Amniotic epithelial cell (primary cell): Measurements from ENCODE around the gene KIF16B.
"Not testable (repeated sequence)": the region's sequence is repeated elsewhere in the genome, so short reads cannot be mapped to it uniquely, and the experiment has no call there.

ENCODE experiments used
- DNase-seq: peaks from one replicate; pipeline ENCODE4 v3.0.0-alpha.2; 2010; ENCODE audit warnings: low read depth

The KIF16B gene

DNA sequence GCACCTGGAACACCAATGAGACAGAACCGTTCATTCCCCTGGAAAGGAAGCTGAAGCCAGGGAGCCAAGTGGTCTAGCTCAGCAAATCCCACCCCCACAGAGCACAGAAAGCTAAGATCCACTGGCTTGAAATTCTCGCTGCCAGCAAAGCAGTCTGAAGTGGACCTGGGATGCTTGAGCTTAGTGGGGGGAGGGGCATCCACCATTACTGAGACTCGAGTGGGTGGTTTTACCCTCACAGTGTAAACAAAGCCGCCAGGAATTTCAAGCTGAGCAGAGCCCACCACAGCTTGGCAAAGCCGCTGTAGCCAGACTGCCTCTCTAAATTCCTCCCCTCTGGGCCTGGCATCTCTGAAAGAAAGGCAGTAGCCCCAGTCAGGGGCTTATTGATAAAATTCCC lies 53.1 kb downstream of the KIF16B start:
- DNase-seq = peak; percentile 22

DNA sequence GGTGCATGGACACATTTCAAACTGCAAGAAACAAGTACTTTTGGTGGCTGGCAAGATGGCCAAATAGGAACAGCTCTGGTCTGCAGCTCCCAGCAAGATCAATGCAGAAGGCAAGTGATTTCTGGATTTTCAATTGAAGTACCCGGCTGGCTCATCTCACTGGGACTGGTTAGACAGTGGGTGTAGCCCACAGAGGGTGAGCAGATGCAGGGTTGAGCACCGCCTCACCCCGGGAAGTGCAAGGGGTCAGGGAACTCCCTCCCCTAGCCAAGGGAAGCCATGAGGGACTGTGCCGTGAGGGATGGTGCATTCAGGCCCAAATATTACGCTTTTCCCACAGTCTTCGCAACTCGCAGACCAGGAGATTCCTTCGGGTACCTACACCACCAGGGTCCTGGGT lies 53.6 kb downstream of the KIF16B start:
- DNase-seq = not testable (repeated sequence)

DNA sequence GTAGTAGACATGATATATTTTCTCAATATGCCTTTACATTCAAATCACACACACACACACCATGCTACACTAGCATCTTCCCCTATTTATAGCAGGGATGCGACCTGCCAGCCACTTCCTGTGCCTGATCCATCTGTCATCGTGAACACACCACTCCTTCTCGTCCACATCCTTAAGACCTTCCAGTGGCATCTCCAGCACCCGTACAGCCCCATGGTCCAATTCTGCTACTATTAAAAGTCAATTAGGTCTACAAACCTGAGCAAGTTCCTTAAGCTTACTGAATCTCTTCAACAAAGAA lies 54.5 kb downstream of the KIF16B start:
- DNase-seq = no peak

GRCh38 chr20:16517946-16518783 lies 55.1 kb downstream of the KIF16B start:
- peak; percentile 41 for DNase-seq

- no peak for DNase-seq
Measured at GRCh38 chr20:16516794-16517193, 56.5 kb downstream of the KIF16B start.

GRCh38 chr20:16515046-16515445 lies 58.2 kb downstream of the KIF16B start:
- DNase-seq = no peak

DNA sequence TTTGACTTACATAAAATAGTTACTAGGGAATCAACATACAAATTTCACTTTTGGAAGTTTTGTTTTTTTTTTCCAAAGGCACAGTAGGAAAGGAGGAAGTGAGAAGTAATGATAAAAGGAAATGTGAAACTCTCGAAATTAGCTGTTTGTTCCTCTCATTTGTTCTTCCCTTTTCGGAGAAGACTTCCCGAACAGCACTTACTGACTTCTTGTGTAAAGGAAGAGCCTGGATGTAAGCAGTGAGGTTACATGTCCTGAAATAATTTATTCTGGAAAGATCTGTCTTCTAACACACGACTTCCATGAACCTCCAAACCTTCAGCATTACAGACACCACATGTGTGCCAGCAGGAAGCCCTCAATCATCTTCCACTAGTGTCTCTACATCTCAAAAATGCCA lies 59.1 kb downstream of the KIF16B start:
- no peak for DNase-seq

GRCh38 chr20:16505894-16506293 lies 67.4 kb downstream of the KIF16B start:
- no peak for DNase-seq

DNA sequence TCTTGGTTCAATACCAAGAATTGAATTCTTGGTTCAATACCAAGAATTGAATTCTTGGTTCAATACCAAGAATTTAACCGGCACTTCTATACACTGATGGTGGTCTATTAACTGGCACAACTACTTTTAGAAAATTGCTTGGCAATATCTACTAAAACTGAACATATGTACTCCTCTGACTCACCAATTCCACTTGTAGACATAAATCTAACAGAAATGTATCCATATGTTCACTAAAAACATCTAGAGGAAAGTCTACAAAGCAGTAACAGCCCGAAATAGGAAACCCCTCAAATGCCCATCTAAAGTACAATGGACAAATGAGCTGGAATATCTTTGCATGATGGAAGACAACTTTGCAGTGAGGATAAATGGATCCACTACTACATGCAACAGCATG lies 71.9 kb downstream of the KIF16B start:
- no peak for DNase-seq

DNA sequence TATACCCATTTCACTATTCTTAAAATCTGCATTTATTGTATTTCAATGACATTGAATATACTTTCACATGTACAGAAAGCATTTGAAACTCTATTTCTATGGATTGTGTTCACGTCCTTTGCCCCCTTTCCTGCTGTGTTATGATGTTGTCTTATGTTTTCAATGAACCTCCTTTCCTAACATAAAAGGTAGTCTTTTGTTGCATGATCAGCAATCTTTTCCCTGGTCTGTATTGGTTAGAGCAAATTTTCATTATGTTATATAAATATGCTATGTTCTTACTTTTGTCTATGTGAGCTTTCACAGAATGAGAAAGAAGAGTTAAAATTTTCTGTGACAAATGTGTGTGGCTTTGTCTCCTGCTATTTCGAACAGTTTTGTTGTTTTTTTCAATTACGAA lies 73.1 kb downstream of the KIF16B start:
- no peak for DNase-seq

DNA sequence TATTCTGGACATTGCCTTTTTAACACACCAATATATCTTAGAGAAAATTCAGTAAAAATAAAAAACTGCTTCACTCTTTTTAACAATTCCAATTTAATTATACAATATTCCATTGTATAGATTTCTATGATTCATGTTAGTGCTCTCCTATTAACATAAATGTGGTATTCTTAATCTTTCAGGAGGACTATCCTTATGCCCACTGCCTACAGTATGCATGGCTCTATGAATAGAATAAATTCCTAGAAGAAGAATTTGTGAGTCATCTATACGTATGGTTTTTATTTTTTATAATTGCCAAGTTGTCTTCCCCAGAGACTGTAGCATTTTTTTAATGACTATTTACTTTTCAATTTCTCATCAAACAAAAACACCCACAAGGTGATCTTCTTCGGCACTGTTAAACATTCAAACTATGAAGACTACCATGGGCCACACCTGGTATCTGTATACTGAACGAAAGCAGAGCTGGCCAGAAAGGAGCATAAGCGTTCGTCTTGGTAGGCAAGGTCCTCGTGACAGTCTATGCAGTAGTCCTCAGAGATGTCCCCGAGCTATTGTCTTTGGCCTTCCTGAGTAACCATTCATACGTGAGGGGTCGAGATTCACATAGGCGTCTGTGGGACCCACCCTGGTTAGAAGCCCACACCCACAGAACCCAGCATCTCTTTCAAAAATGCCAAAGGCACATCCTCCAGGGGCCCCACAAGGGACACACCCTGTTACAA lies 74.6 kb downstream of the KIF16B start:
- DNase-seq = no peak

DNA sequence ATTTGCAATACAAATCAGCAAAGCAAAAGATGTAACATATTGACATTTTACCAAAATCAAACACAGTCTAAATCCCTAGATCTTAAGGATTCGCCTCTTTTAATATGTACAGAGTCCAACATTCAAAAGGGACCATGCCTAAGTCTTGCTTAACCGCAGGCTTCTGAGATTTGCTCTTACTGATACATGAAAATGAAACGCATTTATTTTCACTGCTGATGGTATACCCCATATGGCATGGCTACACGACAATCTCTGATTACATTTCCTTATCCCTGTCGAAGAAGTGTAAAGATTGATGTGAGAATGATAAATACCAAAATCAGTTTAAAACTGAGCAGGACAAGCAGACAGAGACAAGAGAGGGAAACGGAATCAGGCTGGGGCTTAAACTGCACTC lies 75.4 kb downstream of the KIF16B start:
- no peak for DNase-seq

GRCh38 chr20:16493486-16493885 lies 79.8 kb downstream of the KIF16B start:
- DNase-seq = no peak

GRCh38 chr20:16491294-16491905 lies 81.8 kb downstream of the KIF16B start:
- DNase-seq = no peak

DNA sequence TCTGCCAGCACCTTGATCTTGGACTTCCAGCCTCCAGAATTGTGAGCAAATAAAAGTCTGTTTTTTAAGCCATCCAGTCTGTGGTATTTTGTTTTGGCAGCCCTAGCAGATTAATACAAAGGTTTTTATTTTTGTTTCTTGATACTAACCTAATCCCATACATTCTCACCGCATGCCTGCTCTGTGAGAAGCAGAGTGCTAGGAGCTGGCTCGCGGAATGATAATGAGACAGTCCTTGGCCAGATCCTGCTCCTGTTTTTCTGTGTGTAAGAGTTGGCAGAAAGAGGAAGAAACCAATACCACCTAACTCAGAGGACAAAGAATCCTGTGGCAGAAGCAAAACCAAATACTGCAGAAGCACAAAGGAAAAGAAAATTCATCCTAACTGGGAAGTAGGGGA lies 82.6 kb downstream of the KIF16B start:
- DNase-seq = no peak

DNA sequence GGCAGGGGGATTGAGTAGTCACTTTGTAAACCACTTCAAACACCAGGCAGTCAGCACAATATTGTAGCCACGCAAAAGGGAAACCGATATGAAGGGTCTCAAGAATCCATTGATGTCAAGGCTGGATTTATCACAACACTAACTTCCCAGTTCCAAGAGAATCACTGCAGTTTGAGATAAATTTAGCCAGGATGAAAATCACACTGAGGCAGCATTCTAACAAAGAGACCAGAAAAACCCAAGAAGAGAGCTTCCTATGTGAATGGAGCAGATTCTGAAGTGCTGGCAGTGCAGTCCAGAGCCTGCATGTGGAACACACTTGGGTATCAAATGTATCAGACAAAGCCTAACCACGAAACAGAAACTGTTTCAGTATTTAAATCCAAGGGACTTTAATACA lies 84.6 kb downstream of the KIF16B start:
- no peak for DNase-seq

DNA sequence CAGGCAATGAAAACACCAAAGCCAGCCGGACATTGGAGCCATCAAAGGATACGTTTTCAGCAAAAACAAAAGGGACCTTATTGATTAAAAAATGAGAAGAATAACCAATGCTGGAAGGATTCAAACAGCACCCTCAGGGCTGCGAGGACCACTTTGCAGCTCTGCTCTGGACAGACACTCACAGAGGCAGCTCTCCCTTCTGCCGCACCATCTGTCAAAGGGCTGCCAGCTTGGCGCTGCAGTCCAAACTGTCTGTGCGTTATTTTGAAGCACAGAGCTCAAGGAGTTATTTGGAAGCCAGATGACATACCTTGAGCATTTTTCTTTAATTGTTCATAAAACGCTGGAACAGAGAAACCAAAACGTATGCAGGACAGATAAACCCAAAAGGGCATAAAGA lies 85.2 kb downstream of the KIF16B start:
- DNase-seq = no peak

GRCh38 chr20:16486532-16486931 lies 86.7 kb downstream of the KIF16B start:
- no peak for DNase-seq

- DNase-seq = no peak
Measured at GRCh38 chr20:16485401-16485800, 87.8 kb downstream of the KIF16B start.

DNA sequence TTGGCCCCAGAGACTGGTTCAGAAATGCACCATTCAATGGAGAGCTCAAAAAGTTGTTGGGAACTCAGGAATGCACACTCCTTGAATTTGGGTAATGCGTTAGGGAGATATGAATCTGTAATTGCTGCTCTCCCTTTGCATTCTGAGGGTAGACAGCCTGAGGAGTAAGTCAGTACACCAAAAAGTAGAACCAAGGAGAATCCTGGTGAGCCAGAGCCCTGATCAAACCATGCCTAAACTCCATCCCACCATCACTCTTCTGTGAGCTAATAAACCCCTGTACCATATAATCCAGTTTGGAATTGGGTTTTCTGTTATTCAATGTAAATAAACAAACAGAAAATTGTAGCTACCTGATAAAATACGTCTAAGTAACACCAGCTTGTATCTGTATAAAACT lies 90.2 kb downstream of the KIF16B start:
- DNase-seq = no peak

DNA sequence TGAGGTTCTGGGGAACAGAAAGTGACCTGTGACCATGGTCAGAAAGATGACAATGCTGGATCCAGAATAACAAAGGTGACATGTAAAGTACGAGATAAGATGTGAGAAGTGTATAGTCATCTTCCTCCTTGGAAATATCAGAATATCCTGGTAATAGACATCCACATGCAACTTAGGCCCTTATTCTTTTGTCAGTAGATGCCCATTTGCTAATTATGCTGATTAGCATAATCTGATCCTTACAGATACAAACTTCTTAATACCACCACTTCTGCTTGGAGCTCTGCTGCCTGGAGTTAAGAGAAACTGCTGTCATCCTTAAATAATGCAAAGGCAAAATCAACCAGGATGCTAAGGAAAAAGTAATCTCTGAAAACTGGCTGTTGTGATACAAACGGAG lies 91.3 kb downstream of the KIF16B start:
- DNase-seq = no peak

DNA sequence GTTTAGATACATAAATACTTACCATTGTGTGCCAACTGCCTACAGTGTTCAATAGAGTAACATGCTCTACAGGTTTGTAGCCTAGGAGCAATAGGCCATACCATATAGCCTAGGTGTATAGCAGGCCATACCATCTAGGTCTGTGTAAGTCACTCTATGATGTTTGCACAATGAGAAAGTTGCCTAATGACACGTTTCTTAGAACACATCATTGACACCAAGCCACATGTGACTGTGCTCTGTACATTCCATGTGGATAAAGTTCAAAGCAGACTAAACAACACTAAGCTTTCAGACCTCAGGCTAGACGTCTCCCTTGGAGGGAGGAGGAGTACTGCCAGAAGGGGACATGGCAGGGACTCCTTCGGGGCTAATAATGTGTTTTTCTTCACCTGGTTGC lies 93.6 kb downstream of the KIF16B start:
- peak; percentile 42 for DNase-seq

GRCh38 chr20:16477632-16478031 lies 95.6 kb downstream of the KIF16B start:
- peak; percentile 80 for DNase-seq
